ENCODE data around the gene ACTR1A. TPM values are rescaled to one million over a fixed set of nuclear protein-coding genes. Genes with fewer than 3 reads are reported as not detected.

The ACTR1A gene
- total and polyA plus RNA-seq, 4 donors = 113 to 177 (median 155) TPM

GRCh38 chr10:102492983-102493382 is 9.5 kb downstream of the ACTR1A start:
- H3K36me3 ChIP-seq (ENCODE audit: control insufficient read depth, insufficient read depth, low read length) = peaks cover 40% of the 10 kb centered on the region
- WGBS (ENCODE audit: insufficient coverage) = 44% methylated on average over 1 of the region's 2 CpGs
- no peak overlapping the region for H3K4me3 ChIP-seq (ENCODE audit: low read depth, low read length)
- H3K9me3 ChIP-seq (ENCODE audit: control insufficient read depth, insufficient read depth, low read length) = no peaks in the 10 kb centered on the region
- H3K27me3 ChIP-seq (ENCODE audit: control insufficient read depth, insufficient read depth, low read length) = no peaks in the 10 kb centered on the region
- H3K4me1 ChIP-seq (ENCODE audit: control insufficient read depth, insufficient read depth, low read length) = no peaks in the 10 kb centered on the region
- DNase-seq (ENCODE audit: low read depth in 4 of 6, low spot score in 6 of 6) = peak in 1 of 6 donors; percentile 39
- no peak overlapping the region for H3K27ac ChIP-seq (ENCODE audit: low read depth, low read length)

GRCh38 chr10:102492344-102492939 is 10.1 kb downstream of the ACTR1A start:
- H3K27me3 ChIP-seq (ENCODE audit: control insufficient read depth, insufficient read depth, low read length) = no peaks in the 10 kb centered on the region
- no peak for DNase-seq (ENCODE audit: low read depth in 4 of 6, low spot score in 6 of 6)
- no peak overlapping the region for H3K27ac ChIP-seq (ENCODE audit: low read depth, low read length)
- WGBS (ENCODE audit: insufficient coverage) = 90% methylated on average over 3 of the region's 7 CpGs
- H3K9me3 ChIP-seq (ENCODE audit: control insufficient read depth, insufficient read depth, low read length) = no peaks in the 10 kb centered on the region
- H3K36me3 ChIP-seq (ENCODE audit: control insufficient read depth, insufficient read depth, low read length) = peaks cover 45% of the 10 kb centered on the region
- no peak overlapping the region for H3K4me3 ChIP-seq (ENCODE audit: low read depth, low read length)
- no peaks in the 10 kb centered on the region for H3K4me1 ChIP-seq (ENCODE audit: control insufficient read depth, insufficient read depth, low read length)

- Histone ChIP-seq H3K9me3 (ENCODE audit: control insufficient read depth, insufficient read depth, low read length) (no peaks in the 10 kb centered on the region), H3K27me3 (ENCODE audit: control insufficient read depth, insufficient read depth, low read length) (no peaks in the 10 kb centered on the region), H3K4me1 (ENCODE audit: control insufficient read depth, insufficient read depth, low read length) (no peaks in the 10 kb centered on the region), H3K4me3 (ENCODE audit: low read depth, low read length) (no peak overlapping the region), H3K27ac (ENCODE audit: low read depth, low read length) (no peak overlapping the region), H3K36me3 (ENCODE audit: control insufficient read depth, insufficient read depth, low read length) (peaks cover 58% of the 10 kb centered on the region)
- DNase-seq (ENCODE audit: low read depth in 4 of 6, low spot score in 6 of 6) = peak in 1 of 6 donors; percentile 71
- 93% methylated on average over 2 of the region's 4 CpGs for WGBS (ENCODE audit: insufficient coverage)
These were observed 11.4 kb downstream of the ACTR1A start for GRCh38 chr10:102491136-102491535.

GRCh38 chr10:102485093-102485784 is 17.3 kb downstream of the ACTR1A start:
- H3K36me3 ChIP-seq (ENCODE audit: control insufficient read depth, insufficient read depth, low read length) = peaks cover 94% of the 10 kb centered on the region
- no peak for DNase-seq (ENCODE audit: low read depth in 4 of 6, low spot score in 6 of 6)

GRCh38 chr10:102484021-102484420 is 18.5 kb downstream of the ACTR1A start:
- no peak overlapping the region for H3K27ac ChIP-seq (ENCODE audit: low read depth, low read length)
- H3K27me3 ChIP-seq (ENCODE audit: control insufficient read depth, insufficient read depth, low read length) = no peaks in the 10 kb centered on the region
- H3K36me3 ChIP-seq (ENCODE audit: control insufficient read depth, insufficient read depth, low read length) = peaks cover 99% of the 10 kb centered on the region
- 98% methylated on average over 11 of the region's 13 CpGs for WGBS (ENCODE audit: insufficient coverage)
- DNase-seq (ENCODE audit: low read depth in 4 of 6, low spot score in 6 of 6) = no peak
- H3K4me3 ChIP-seq (ENCODE audit: low read depth, low read length) = no peak overlapping the region
- no peaks in the 10 kb centered on the region for H3K9me3 ChIP-seq (ENCODE audit: control insufficient read depth, insufficient read depth, low read length)
- peaks cover 2% of the 10 kb centered on the region for H3K4me1 ChIP-seq (ENCODE audit: control insufficient read depth, insufficient read depth, low read length)

More at GRCh38 chr10:102485093-102485784, 17.3 kb downstream of the ACTR1A start:
- no peak overlapping the region for H3K27ac ChIP-seq (ENCODE audit: low read depth, low read length)
- no peaks in the 10 kb centered on the region for H3K4me1 ChIP-seq (ENCODE audit: control insufficient read depth, insufficient read depth, low read length)
- H3K4me3 ChIP-seq (ENCODE audit: low read depth, low read length) = no peak overlapping the region
- H3K9me3 ChIP-seq (ENCODE audit: control insufficient read depth, insufficient read depth, low read length) = no peaks in the 10 kb centered on the region
- no peaks in the 10 kb centered on the region for H3K27me3 ChIP-seq (ENCODE audit: control insufficient read depth, insufficient read depth, low read length)
- WGBS (ENCODE audit: insufficient coverage) = 86% methylated on average over 17 of the region's 18 CpGs

- no peak overlapping the region for H3K4me3 ChIP-seq (ENCODE audit: low read depth, low read length)
- WGBS (ENCODE audit: insufficient coverage) = 81% methylated on average over 5 of the region's 9 CpGs
- no peak overlapping the region for H3K27ac ChIP-seq (ENCODE audit: low read depth, low read length)
- no peak for DNase-seq (ENCODE audit: low read depth in 4 of 6, low spot score in 6 of 6)
- peaks cover 96% of the 10 kb centered on the region for H3K36me3 ChIP-seq (ENCODE audit: control insufficient read depth, insufficient read depth, low read length)
- no peaks in the 10 kb centered on the region for H3K27me3 ChIP-seq (ENCODE audit: control insufficient read depth, insufficient read depth, low read length)
- H3K9me3 ChIP-seq (ENCODE audit: control insufficient read depth, insufficient read depth, low read length) = no peaks in the 10 kb centered on the region
- H3K4me1 ChIP-seq (ENCODE audit: control insufficient read depth, insufficient read depth, low read length) = peaks cover 3% of the 10 kb centered on the region
These were observed 22.1 kb downstream of the ACTR1A start for GRCh38 chr10:102480396-102480795.

GRCh38 chr10:102479651-102480050 is 22.9 kb downstream of the ACTR1A start:
- H3K36me3 ChIP-seq (ENCODE audit: control insufficient read depth, insufficient read depth, low read length) = peaks cover 90% of the 10 kb centered on the region
- no peaks in the 10 kb centered on the region for H3K27me3 ChIP-seq (ENCODE audit: control insufficient read depth, insufficient read depth, low read length)
- DNase-seq (ENCODE audit: low read depth in 4 of 6, low spot score in 6 of 6) = no peak
- H3K4me3 ChIP-seq (ENCODE audit: low read depth, low read length) = no peak overlapping the region
- H3K4me1 ChIP-seq (ENCODE audit: control insufficient read depth, insufficient read depth, low read length) = peaks cover 3% of the 10 kb centered on the region
- no peaks in the 10 kb centered on the region for H3K9me3 ChIP-seq (ENCODE audit: control insufficient read depth, insufficient read depth, low read length)
- H3K27ac ChIP-seq (ENCODE audit: low read depth, low read length) = no peak overlapping the region

- Histone ChIP-seq H3K36me3 (ENCODE audit: control insufficient read depth, insufficient read depth, low read length) (peaks cover 78% of the 10 kb centered on the region), H3K27ac (ENCODE audit: low read depth, low read length) (no peak overlapping the region), H3K27me3 (ENCODE audit: control insufficient read depth, insufficient read depth, low read length) (no peaks in the 10 kb centered on the region), H3K9me3 (ENCODE audit: control insufficient read depth, insufficient read depth, low read length) (no peaks in the 10 kb centered on the region), H3K4me3 (ENCODE audit: low read depth, low read length) (no peak overlapping the region), H3K4me1 (ENCODE audit: control insufficient read depth, insufficient read depth, low read length) (peaks cover 3% of the 10 kb centered on the region)
- DNase-seq (ENCODE audit: low read depth in 4 of 6, low spot score in 6 of 6) = no peak
- WGBS (ENCODE audit: insufficient coverage) = 75% methylated on average over 5 of the region's 9 CpGs
These were observed 25.9 kb downstream of the ACTR1A start for GRCh38 chr10:102476466-102477141.

- WGBS (ENCODE audit: insufficient coverage) = 96% methylated on average over 9 of the region's 9 CpGs
- H3K27me3 ChIP-seq (ENCODE audit: control insufficient read depth, insufficient read depth, low read length) = no peaks in the 10 kb centered on the region
- H3K9me3 ChIP-seq (ENCODE audit: control insufficient read depth, insufficient read depth, low read length) = no peaks in the 10 kb centered on the region
- DNase-seq (ENCODE audit: low read depth in 4 of 6, low spot score in 6 of 6) = no peak
- H3K4me3 ChIP-seq (ENCODE audit: low read depth, low read length) = no peak overlapping the region
- H3K27ac ChIP-seq (ENCODE audit: low read depth, low read length) = no peak overlapping the region
- H3K36me3 ChIP-seq (ENCODE audit: control insufficient read depth, insufficient read depth, low read length) = peaks cover 78% of the 10 kb centered on the region
- peaks cover 3% of the 10 kb centered on the region for H3K4me1 ChIP-seq (ENCODE audit: control insufficient read depth, insufficient read depth, low read length)
These were observed 27.0 kb downstream of the ACTR1A start for GRCh38 chr10:102475451-102476040.
